ENCODE results near the gene PTPN21.
A peak's percentile ranks its signal among the peaks of the same experiment; 100 is the strongest.

Gene PTPN21

GRCh38 chr14:88439088-88439487, 115.7 kb downstream of the PTPN21 start:
- TF ChIP-seq CTCF (IDR thresholded peaks at IDR 0.05; ENCODE audit: low read depth, low read length): no peak
- TF ChIP-seq, protein P1, sequence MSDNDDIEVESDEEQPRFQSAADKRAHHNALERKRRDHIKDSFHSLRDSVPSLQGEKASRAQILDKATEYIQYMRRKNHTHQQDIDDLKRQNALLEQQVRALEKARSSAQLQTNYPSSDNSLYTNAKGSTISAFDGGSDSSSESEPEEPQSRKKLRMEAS (IDR thresholded peaks at IDR 0.05; ENCODE audit: low read depth, low read length): no peak
- no peak for TF ChIP-seq MYC (IDR thresholded peaks at IDR 0.05; ENCODE audit: low read depth, low read length)
- no peak for TF ChIP-seq POLR2A (IDR thresholded peaks at IDR 0.05; ENCODE audit: extremely low read depth, insufficient read length)
- DNase-seq (ENCODE audit: low read depth): no peak
- H3K4me3 ChIP-seq (ENCODE audit: low read depth, low read length): no peak overlapping the region

- TF ChIP-seq MYC (IDR thresholded peaks at IDR 0.05; ENCODE audit: low read depth, low read length): no peak
- no peak for TF ChIP-seq POLR2A (IDR thresholded peaks at IDR 0.05; ENCODE audit: extremely low read depth, insufficient read length)
- TF ChIP-seq CTCF (IDR thresholded peaks at IDR 0.05; ENCODE audit: low read depth, low read length): no peak
- no peak for DNase-seq (ENCODE audit: low read depth)
- H3K4me3 ChIP-seq (ENCODE audit: low read depth, low read length): no peak overlapping the region
Observed at GRCh38 chr14:88437658-88438057, 117.1 kb downstream of the PTPN21 start.

DNA sequence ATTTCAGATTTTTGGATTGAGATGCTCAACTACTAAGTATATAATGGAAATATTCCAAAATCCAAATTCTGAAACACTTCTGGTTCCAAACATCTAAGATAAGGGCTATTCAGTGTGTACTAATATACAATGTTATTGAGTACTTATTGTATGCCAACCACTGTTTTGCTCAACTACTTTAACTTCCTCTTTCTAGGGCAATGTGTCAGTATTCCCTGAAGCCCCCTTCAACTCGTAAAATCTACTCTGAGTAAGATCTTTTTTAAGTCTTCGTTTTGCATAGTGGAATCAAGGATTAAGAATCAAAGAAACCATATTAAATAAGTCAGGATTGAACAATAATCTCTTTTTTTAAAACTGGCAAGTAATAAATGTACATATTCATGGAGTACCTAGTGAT, 123.8 kb downstream of the PTPN21 start:
- DNase-seq (ENCODE audit: low read depth): peak; percentile 66
- no peak overlapping the region for H3K4me3 ChIP-seq (ENCODE audit: low read depth, low read length)
- TF ChIP-seq, protein P1 (IDR thresholded peaks at IDR 0.05; ENCODE audit: low read depth, low read length): no peak
- no peak for TF ChIP-seq MYC (IDR thresholded peaks at IDR 0.05; ENCODE audit: low read depth, low read length)
- no peak for TF ChIP-seq POLR2A (IDR thresholded peaks at IDR 0.05; ENCODE audit: extremely low read depth, insufficient read length)
- no peak for TF ChIP-seq CTCF (IDR thresholded peaks at IDR 0.05; ENCODE audit: low read depth, low read length)

- TF ChIP-seq, protein P1 (IDR thresholded peaks at IDR 0.05; ENCODE audit: low read depth, low read length): no peak
- TF ChIP-seq CTCF (IDR thresholded peaks at IDR 0.05; ENCODE audit: low read depth, low read length): no peak
- no peak for TF ChIP-seq POLR2A (IDR thresholded peaks at IDR 0.05; ENCODE audit: extremely low read depth, insufficient read length)
- TF ChIP-seq MYC (IDR thresholded peaks at IDR 0.05; ENCODE audit: low read depth, low read length): no peak
- no peak overlapping the region for H3K4me3 ChIP-seq (ENCODE audit: low read depth, low read length)
- no peak for DNase-seq (ENCODE audit: low read depth)
Observed at GRCh38 chr14:88426271-88426670, 128.5 kb downstream of the PTPN21 start.

DNA sequence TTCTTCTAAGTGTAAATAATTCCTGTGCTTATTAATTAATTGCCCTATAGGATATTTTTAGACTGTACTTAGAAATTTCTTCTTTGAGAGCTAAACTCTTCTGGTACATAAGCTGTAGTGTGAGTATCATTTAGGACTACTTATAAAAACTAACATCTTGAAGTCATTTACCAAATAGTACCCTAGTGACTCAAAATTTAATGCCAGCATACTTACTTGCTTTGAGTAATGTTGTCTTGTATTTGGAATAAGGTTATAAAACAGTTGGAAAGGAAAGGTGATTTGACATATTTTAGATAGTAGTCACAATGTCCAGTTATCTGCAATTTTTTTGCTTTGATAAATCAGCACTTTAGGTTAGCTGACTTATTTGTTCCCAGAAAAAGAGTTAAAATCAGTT, 130.2 kb downstream of the PTPN21 start:
- TF ChIP-seq, protein P1 (IDR thresholded peaks at IDR 0.05; ENCODE audit: low read depth, low read length): no peak
- no peak for TF ChIP-seq POLR2A (IDR thresholded peaks at IDR 0.05; ENCODE audit: extremely low read depth, insufficient read length)
- no peak for TF ChIP-seq MYC (IDR thresholded peaks at IDR 0.05; ENCODE audit: low read depth, low read length)
- no peak for TF ChIP-seq CTCF (IDR thresholded peaks at IDR 0.05; ENCODE audit: low read depth, low read length)
- no peak for DNase-seq (ENCODE audit: low read depth)
- no peak overlapping the region for H3K4me3 ChIP-seq (ENCODE audit: low read depth, low read length)
